ENCODE measurements around the gene EPHA8. TPM values are rescaled to one million over a fixed set of nuclear protein-coding genes. Genes with fewer than 3 reads are reported as not detected.

EPHA8 gene
- polyA plus RNA-seq, 1 donor (not counting 4 experiments of a cell fraction or from before 2014, with no cell fraction given), result 1.0 TPM

GRCh38 chr1:22517956-22518355, 45.3 kb upstream of the EPHA8 start:
- Histone ChIP-seq H3K36me3 (ENCODE audit: control insufficient read depth in 2 of 2, extremely low read depth in 1 of 2, insufficient read depth in 2 of 2, low read length in 2 of 2) (peaks cover 36 to 47% of the 10 kb centered on the region in 2 experiments), H3K9me1 (ENCODE audit: control insufficient read depth, extremely low read depth, insufficient read depth, low read length) (no peaks in the 10 kb centered on the region), H4K20me1 (ENCODE audit: control insufficient read depth, extremely low read depth, insufficient read depth, low read length) (no peaks in the 10 kb centered on the region), H3K79me2 (ENCODE audit: control insufficient read depth, insufficient read depth, low read length) (no peaks in the 10 kb centered on the region), H3K27ac (ENCODE audit: control insufficient read depth, insufficient read depth, low read length) (no peak overlapping the region), H3K4me1 (ENCODE audit: control insufficient read depth, extremely low read depth, insufficient read depth, low read length) (no peaks in the 10 kb centered on the region), H3K4me3 (ENCODE audit: control insufficient read depth in 2 of 3, extremely low read depth in 1 of 3, insufficient read depth in 2 of 3, low read depth in 1 of 3, low read length in 3 of 3) (no peak overlapping the region), H3K9me3 (ENCODE audit: control insufficient read depth, low read depth, low read length) (no peaks in the 10 kb centered on the region), H3K27me3 (ENCODE audit: control insufficient read depth, extremely low read depth, insufficient read depth, low read length) (no peaks in the 10 kb centered on the region), H2AFZ (ENCODE audit: control insufficient read depth, low read length) (no peak overlapping the region), H3K4me2 (ENCODE audit: control insufficient read depth, extremely low read depth, insufficient read depth, low read depth, low read length) (no peak overlapping the region), H3K9ac (ENCODE audit: control insufficient read depth, extremely low read depth, insufficient read depth, low read length) (no peak overlapping the region)
- no peak for DNase-seq (ENCODE audit: low read depth, low spot score)
- dilution Hi-C loops (cut with MboI; ENCODE audit: extremely low pct_ligation_motif_present, low sequenced_read_pairs), result no loop called here
- no peak for FAIRE-seq
- TF ChIP-seq CTCF (optimal IDR thresholded peaks at IDR 0.05 in 1 of 3, IDR thresholded peaks at IDR 0.05 in 1 of 3, conservative IDR thresholded peaks at IDR 0.05 in 1 of 3; ENCODE audit: extremely low read depth in 1 of 3, insufficient read depth in 2 of 3, low read length in 3 of 3), result no peak
- no peak for TF ChIP-seq EZH2 (IDR thresholded peaks at IDR 0.05; ENCODE audit: low read length)

GRCh38 chr1:22518379-22518778, 44.9 kb upstream of the EPHA8 start:
- Histone ChIP-seq H3K4me3 (ENCODE audit: control insufficient read depth in 2 of 3, extremely low read depth in 1 of 3, insufficient read depth in 2 of 3, low read depth in 1 of 3, low read length in 3 of 3) (no peak overlapping the region), H3K9ac (ENCODE audit: control insufficient read depth, extremely low read depth, insufficient read depth, low read length) (no peak overlapping the region), H3K4me1 (ENCODE audit: control insufficient read depth, extremely low read depth, insufficient read depth, low read length) (no peaks in the 10 kb centered on the region), H2AFZ (ENCODE audit: control insufficient read depth, low read length) (no peak overlapping the region), H3K27ac (ENCODE audit: control insufficient read depth, insufficient read depth, low read length) (no peak overlapping the region), H3K79me2 (ENCODE audit: control insufficient read depth, insufficient read depth, low read length) (no peaks in the 10 kb centered on the region), H3K4me2 (ENCODE audit: control insufficient read depth, extremely low read depth, insufficient read depth, low read depth, low read length) (no peak overlapping the region), H3K9me3 (ENCODE audit: control insufficient read depth, low read depth, low read length) (no peaks in the 10 kb centered on the region), H3K36me3 (ENCODE audit: control insufficient read depth in 2 of 2, extremely low read depth in 1 of 2, insufficient read depth in 2 of 2, low read length in 2 of 2) (peaks cover 36 to 46% of the 10 kb centered on the region in 2 experiments), H4K20me1 (ENCODE audit: control insufficient read depth, extremely low read depth, insufficient read depth, low read length) (no peaks in the 10 kb centered on the region), H3K27me3 (ENCODE audit: control insufficient read depth, extremely low read depth, insufficient read depth, low read length) (no peaks in the 10 kb centered on the region), H3K9me1 (ENCODE audit: control insufficient read depth, extremely low read depth, insufficient read depth, low read length) (no peaks in the 10 kb centered on the region)
- dilution Hi-C loops (cut with MboI; ENCODE audit: extremely low pct_ligation_motif_present, low sequenced_read_pairs), result no loop called here
- DNase-seq (ENCODE audit: low read depth, low spot score), result no peak
- no peak for TF ChIP-seq EZH2 (IDR thresholded peaks at IDR 0.05; ENCODE audit: low read length)
- no peak for TF ChIP-seq CTCF (optimal IDR thresholded peaks at IDR 0.05 in 1 of 3, IDR thresholded peaks at IDR 0.05 in 1 of 3, conservative IDR thresholded peaks at IDR 0.05 in 1 of 3; ENCODE audit: extremely low read depth in 1 of 3, insufficient read depth in 2 of 3, low read length in 3 of 3)
- no peak for FAIRE-seq

All from keratinocyte (primary cell).